Effector CD8-positive, alpha-beta T cell (primary cell): ENCODE measurements around the gene LENG8.

Experiments used
- DNase-seq: peaks from one replicate; lab custom pipeline; 2025; lab: John Stamatoyannopoulos, UW

The LENG8 gene

GRCh38 chr19:54422136-54422535, 26.9 kb upstream of the LENG8 start:
- DNase-seq: no peak

GRCh38 chr19:54424201-54424600, 24.8 kb upstream of the LENG8 start:
- DNase-seq: no peak

DNA sequence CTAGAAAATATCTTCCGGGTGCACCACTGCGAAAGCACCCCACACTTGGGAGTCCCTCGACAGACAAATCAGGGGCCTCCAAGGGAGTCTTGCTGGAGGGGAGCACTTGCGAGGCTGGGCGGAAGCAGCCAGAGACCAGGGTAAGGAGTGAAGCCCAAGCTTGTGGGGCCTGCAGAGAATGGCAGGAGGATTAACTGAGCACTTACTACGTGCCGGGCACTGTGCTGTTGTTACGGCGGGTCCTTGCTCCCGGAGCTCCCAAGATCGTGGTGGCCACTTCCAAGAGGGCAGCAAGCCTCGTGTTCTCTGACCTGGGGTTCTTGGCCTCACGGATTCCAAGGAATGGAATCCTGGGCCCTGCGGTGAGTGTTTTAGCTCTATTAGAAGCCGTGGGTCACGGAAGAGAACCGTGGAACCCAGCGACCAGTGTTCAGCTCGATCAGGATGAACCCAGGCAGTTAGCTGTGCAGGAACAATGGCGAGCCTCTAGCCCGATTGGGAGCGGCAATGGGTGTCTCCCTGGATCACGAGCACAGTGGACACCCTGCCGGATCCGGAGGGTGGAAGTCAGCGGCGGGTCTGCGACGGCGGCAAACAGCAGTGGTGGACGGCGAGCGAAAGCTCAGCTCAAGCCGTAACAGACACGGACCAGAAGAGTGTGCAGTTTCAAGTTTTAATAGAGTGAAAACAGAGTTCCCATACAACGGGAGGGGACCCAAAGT, 24.2 kb upstream of the LENG8 start:
- DNase-seq: no peak

DNA sequence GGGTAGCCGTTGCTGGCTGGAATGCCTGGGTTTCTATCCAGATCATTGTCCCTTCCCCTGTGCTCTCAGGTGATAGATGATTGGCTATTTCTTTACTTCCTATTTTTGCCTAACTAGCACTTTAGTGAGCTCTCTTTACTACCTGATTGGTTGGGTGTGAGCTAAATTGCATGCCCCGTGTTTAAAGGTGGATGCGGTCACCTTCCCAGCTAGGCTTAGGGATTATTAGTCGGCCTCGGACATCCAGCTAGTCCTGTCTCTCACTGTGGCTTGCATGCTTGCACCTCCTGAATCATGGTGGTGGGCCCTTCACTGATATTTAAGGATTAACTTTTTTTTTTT, 23.6 kb upstream of the LENG8 start:
- DNase-seq: no peak

- no peak for DNase-seq
Observed at GRCh38 chr19:54426291-54426931, 22.6 kb upstream of the LENG8 start.

DNA sequence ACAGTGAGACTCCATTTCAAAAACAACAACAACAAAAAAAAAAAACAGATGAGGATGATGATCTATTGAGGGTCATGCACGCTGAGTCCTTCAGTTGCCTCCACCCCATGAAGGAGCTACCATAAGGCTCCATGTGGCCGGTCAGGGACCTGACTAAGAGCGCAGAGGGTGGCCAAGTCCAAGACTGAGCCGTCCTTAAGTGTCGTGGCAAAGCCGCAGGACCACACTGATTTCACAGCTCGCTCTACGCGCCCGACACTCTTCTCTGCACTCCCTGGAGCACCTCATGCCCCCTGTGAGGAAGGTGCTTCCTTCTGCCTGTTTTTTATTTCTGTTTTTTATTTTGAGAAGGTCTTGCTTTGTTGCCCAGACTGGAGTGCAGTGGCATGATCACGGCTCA, 21.4 kb upstream of the LENG8 start:
- no peak for DNase-seq

DNA sequence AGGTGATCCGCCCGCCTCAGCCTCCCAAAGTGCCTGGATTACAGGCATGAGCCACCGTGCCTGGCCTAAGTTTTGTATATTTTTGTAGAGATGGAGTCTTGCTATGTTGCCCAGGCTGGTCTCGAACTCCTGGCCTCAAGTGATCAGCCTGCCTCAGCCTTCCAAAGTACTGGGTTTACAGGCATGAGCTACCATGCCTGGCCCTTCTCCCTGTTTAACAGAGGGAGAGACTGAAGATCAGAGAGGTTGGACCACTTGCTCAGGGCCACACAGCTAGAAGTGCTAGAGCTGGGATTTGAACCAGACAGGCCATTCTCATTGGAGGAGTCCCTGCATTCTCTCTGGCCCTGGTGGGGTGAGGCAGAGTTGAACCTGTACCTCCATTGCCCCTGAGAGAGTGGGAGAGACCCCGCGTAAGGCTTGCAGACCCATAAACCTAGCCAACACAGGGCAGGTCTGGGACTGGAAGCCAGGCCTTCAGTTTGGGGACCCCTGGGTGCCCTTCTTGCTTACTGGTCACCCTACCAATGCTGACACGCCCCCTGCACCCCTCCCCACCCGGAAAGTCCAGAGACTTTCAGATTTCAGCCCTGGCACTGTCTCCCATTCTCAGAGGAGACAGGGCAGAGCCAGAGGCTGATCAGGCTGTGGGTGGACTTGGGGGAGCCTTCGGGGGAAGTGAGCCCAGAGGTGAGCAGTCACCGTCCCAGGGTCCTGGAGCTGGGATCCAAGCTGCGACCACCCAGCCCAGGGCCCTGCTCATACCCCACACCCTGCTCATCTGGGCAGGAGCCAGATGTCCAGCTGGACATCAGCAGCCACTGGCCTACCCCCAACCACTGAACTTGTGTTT, 20.4 kb upstream of the LENG8 start:
- DNase-seq: no peak

- no peak for DNase-seq
Observed at GRCh38 chr19:54429176-54429495, 19.9 kb upstream of the LENG8 start.

DNA sequence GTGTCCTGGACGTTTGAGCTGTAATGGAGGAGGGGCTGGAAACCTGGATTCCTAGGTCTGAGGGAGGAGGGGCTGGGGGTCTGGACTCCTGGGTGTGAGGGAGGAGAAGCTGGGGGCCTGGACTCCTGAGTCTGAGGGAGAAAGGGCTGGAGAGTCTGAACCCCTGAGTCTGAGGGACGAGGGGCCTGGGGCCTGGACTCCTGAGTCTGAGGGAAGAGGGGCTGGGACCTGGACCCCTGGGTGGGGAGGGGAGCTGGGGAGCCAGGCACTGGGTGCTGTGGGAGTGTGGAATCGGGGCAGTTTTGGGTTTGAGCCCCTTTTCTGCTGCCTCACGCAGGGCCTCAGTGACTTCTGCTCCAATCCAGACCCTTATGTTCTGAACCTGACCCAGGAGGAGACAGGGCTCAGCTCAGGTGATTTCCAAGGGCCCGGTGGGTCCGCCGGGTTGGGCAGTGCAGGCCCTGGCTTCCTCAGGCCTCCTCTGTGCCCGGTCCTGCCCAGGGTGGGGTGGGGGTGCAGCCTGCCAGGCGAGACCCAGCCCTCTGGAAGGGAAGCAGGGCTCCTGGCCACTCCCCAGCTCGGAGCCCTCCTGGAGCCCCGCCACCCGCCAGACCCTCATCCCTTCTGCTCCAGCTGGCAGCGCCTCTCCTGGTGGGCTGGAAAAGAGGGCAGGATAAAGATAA, 19.3 kb upstream of the LENG8 start:
- DNase-seq: no peak

GRCh38 chr19:54430306-54431254, 18.4 kb upstream of the LENG8 start:
- DNase-seq: peak; percentile 37

- no peak for DNase-seq
Observed at GRCh38 chr19:54431255-54431838, 17.7 kb upstream of the LENG8 start.

- DNase-seq: no peak
Observed at GRCh38 chr19:54432144-54432738, 16.8 kb upstream of the LENG8 start.

GRCh38 chr19:54433697-54434096, 15.3 kb upstream of the LENG8 start:
- no peak for DNase-seq

DNA sequence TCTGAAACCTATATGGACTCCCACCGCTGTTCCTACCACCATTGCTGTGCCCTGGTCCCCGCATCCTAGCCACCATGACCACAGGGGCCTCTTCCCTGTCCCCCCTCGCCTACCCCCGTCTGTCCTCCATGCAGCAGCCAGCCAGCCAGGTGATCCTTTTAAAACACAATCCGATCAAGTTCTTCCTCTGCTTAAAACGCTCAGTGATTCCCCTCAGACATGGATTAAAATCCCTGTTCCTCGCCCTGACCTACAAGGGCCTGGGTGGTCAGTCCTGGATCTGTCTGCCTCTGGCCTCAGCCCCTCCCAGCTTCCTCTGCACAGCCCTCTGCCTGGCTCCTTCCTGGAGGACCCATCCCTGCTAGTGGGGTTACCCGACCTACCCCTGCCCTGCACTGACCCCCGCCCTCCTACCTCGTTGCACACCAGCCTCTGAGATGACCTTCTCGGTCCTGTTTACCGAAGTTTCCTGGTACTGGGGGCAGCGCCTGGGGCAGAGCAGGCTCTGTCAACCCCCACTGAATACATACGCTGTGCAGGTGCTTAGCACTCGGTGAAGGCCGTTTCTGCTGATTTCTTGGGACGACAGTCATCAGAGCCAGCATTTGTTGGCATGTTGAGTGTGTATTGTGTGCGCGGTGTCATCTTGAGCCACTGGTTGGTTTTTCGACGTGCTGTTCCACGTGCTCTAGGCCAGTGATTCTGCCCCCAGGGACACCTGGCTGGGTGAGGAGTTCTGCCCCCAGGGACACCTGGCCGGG, 14.7 kb upstream of the LENG8 start:
- no peak for DNase-seq

- no peak for DNase-seq
Observed at GRCh38 chr19:54434873-54435214, 14.2 kb upstream of the LENG8 start.

DNA sequence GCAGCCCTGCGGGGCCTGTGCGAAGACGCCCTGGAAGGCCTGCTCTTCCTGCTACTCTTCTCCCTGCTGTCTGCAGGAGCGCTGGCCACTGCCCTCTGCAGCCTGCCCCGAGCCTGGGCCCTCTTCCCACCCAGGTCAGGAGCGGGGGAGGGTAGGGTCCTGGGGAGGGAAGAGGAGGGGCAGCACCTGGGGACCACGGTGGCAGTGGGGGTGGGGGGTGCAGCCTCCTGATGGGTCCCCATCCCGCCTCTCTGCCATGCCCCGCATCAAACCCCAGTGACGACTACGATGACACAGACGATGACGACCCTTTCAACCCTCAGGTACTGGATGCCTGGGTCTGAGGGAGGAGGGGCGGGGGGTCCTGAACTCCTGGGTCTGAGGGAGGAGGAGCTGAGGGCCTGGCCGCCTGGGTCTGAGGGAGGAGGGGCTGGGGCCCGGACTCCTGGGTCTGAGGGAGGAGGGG, 13.4 kb upstream of the LENG8 start:
- no peak for DNase-seq

DNA sequence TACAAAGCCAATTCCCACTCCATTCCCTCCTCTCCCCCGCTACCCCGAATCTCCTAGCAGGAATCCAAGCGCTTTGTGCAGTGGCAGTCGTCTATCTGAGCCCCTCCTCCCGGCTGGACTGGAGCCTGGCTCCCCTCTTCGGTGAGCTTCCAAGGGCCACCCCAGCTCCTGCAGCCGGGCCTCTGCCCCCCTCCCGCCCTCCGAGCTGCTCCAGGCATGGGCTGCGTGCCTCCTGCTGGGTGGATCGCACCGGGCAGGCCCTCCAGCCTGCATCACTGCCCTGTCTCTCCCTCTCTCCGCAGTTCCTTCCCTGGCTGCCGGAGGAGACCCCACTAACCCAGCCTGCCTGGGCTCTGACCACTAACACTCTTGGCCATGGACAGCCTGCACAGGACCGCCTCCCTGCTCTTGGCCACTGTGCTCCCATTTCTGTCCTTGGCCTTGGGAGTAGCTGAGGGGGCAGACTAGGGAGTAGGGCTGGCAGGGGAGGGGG, 12.9 kb upstream of the LENG8 start:
- DNase-seq: no peak

GRCh38 chr19:54436628-54437252, 12.3 kb upstream of the LENG8 start:
- DNase-seq: no peak

DNA sequence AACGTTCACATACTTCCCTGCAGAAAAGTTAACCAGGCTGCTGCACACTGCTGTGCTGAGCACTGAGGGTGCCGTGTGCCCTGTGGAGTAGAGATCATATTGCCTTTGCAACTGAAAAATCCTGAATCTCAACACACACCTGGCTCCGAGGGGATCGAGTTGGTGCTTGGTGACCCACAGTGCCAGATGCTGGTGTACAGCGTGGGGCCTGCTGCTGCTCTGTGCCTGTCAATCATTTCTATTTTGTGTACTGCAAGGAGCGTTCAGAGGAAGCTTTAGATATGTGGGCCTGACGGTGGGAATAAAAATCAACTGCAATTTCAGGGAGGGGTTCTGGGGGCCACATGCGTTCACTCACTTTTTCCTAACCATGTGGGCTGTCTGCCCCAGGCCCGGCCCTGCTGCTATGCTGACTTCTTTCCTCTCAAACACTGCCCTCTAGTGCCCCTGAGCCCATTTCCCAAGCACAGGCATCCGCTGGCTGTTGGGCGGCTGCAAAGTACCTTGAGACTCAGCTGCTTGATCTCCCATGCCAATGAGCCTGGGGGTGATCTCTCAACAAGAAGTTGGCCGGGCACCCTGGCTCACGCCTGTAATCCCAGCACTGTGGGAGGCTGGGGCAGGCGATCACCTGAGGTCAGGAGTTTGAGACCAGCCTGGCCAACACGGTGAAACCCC, 9.7 kb upstream of the LENG8 start:
- DNase-seq: no peak
